ENCODE data around the gene B4GALT2.

Gene B4GALT2

GRCh38 chr1:44030605-44031251, 51.7 kb downstream of the B4GALT2 start:
- no peak for DNase-seq

GRCh38 chr1:44031252-44032169, 52.5 kb downstream of the B4GALT2 start, which contains the start of gene SLC6A9:
TSS of gene SLC6A9 (minus strand) at chr1:44031462. CDS start at chr1:44024277, 7,185 bp downstream.
- DNase-seq = no peak

GRCh38 chr1:44032170-44032790, 53.3 kb downstream of the B4GALT2 start:
- DNase-seq = no peak

GRCh38 chr1:44033041-44033575, 54.1 kb downstream of the B4GALT2 start:
- no peak for DNase-seq

- DNase-seq = no peak
Measured at GRCh38 chr1:44033756-44034155, 54.7 kb downstream of the B4GALT2 start.

GRCh38 chr1:44034423-44034822, 55.4 kb downstream of the B4GALT2 start:
- DNase-seq = no peak

- DNase-seq = no peak
Measured at GRCh38 chr1:44034976-44035716, 56.1 kb downstream of the B4GALT2 start.

- DNase-seq = no peak
Measured at GRCh38 chr1:44035726-44036408, 56.9 kb downstream of the B4GALT2 start.

- DNase-seq = peak; percentile 67
Measured at GRCh38 chr1:44036409-44037139, 57.6 kb downstream of the B4GALT2 start.

GRCh38 chr1:44037154-44037553, 58.1 kb downstream of the B4GALT2 start:
- no peak for DNase-seq

- no peak for DNase-seq
Measured at GRCh38 chr1:44038876-44039657, 60.1 kb downstream of the B4GALT2 start.

- peak; percentile 35 for DNase-seq
Measured at GRCh38 chr1:44040418-44040817, 61.4 kb downstream of the B4GALT2 start.
